Stomach (tissue), 9 donors: Measurements from ENCODE around the gene BIRC7. TPM values are rescaled to one million over a fixed set of nuclear protein-coding genes. Genes with fewer than 3 reads are reported as not detected.
A peak's percentile ranks its signal among the peaks of the same experiment; 100 is the strongest.
"Not testable (repeated sequence)": the region's sequence is repeated elsewhere in the genome, so short reads cannot be mapped to it uniquely, and the experiment has no call there.

Experiments
- DNase-seq, 2 donors: peaks; one replicate each; pipeline versions ENCODE4 v3.0.0 to v3.0.0-alpha.2; 2013 to 2019
- H3K27ac ChIP-seq, 5 donors: fragments of 200-600 bp in 4 of 5; sonication (generic) in 4 of 5; one replicate each; pipeline ENCODE4 v1.5.1; 2013 to 2019; ENCODE audit warnings: mild to moderate bottlenecking in 1 of 5, moderate library complexity in 1 of 5
- H3K27me3 ChIP-seq, 3 donors: fragments of 200-600 bp; sonication (generic); one replicate each; pipeline ENCODE4 v1.5.1; 2017 to 2019; ENCODE audit warnings: mixed run types in 1 of 3
- H3K36me3 ChIP-seq, 4 donors: fragments of 200-600 bp; sonication (generic); 1 replicate in 3 of 4; 2 replicates in 1 of 4; pipeline ENCODE4 v1.5.1; 2016 to 2019
- H3K4me1 ChIP-seq, 4 donors: fragments of 200-600 bp; sonication (generic); one replicate each; pipeline ENCODE4 v1.5.1; 2016 to 2019
- H3K4me3 ChIP-seq, 4 donors: fragments of 200-600 bp; sonication (generic) in 3 of 4; one replicate each; pipeline ENCODE4 v1.5.1; 2016 to 2019; ENCODE audit warnings: mild to moderate bottlenecking in 1 of 4
- H3K9me3 ChIP-seq, 4 donors: fragments of 200-600 bp; sonication (generic); one replicate each; pipeline ENCODE4 v1.5.1; 2016 to 2019
- EP300 ChIP-seq: sonication (generic); formaldehyde crosslinking; IDR thresholded peaks from one replicate; pipeline ENCODE4 v1.6.1; 2017; ENCODE audit warnings: antibody characterized with exemption
- POLR2A ChIP-seq, 4 donors: fragments of 450-650 bp; IDR thresholded peaks; one replicate each; pipeline ENCODE4 v1.6.1; 2016; ENCODE audit warnings: antibody characterized with exemption in 4 of 4, control low read depth in 2 of 4, mild to moderate bottlenecking in 1 of 4, moderate library complexity in 1 of 4
- POLR2AphosphoS5 ChIP-seq, 3 donors: sonication (generic); formaldehyde crosslinking; IDR thresholded peaks; one replicate each; pipeline ENCODE4 v1.6.1; 2016; ENCODE audit warnings: antibody characterized with exemption in 3 of 3
- WGBS, 5 donors: extraction: QIAGEN DNeasy Blood & Tissue Kit in 3 of 5; methylation state at CpG; one replicate each; pipeline versions ENCODE4 v1.1.5 to v1.1.7; 2013 to 2018; 5-methylcytosine and 5-hydroxymethylcytosine counted together
- intact Hi-C: fragments of 100-400 bp; cut with DNase I; formaldehyde crosslinking; loops from one replicate; pipeline ENCODE4 v1.15.1; 2023; ENCODE audit warnings: low total_unique reads
- polyA plus RNA-seq, 3 donors: library from polyadenylated mRNA; stranded (reverse); fragments of 200-250 nt; gene quantifications; one replicate each; pipeline ENCODE4 v1.2.3, GENCODE V29; 2013
- total RNA-seq, 5 donors: library from RNA; depleted of rRNA; stranded (reverse); fragments of >200 nt; gene quantifications; one replicate each; pipeline versions ENCODE4 v1.1.0 to v1.2.3, GENCODE V29; 2014 to 2016
- TF ChIP-seq, protein P1 (sequence below), 7 experiments: fragments of 450-650 bp in 4 of 7; fragments of 200-600 bp in 3 of 7; sonication (generic) in 3 of 7; IDR thresholded peaks; one replicate each; pipeline ENCODE4 v1.5.1; 2016 to 2019; ENCODE audit warnings: antibody characterized with exemption in 7 of 7, control low read depth in 2 of 7, mild to moderate bottlenecking in 1 of 7
- donor health status: healthy with polysubstance abuse.
- donor health status: Bipolar disorder and iron deficiency.
- donor health status: healthy.

Gene BIRC7
- total and polyA plus RNA-seq, 8 donors, result not detected

- intact Hi-C loops, result no loop called here
- DNase-seq, result no peak
- no peak overlapping the region for H3K27ac ChIP-seq
- no peaks in the 10 kb centered on the region for H3K9me3 ChIP-seq
- no peaks in the 10 kb centered on the region for H3K36me3 ChIP-seq
- 58 to 62% (median 61%) methylated on average over 7 to 9 of the region's 9 CpGs for WGBS, 5 donors
- no peak overlapping the region for H3K4me3 ChIP-seq
- H3K27me3 ChIP-seq, result peaks cover 0 to 19% (median 0%) of the 10 kb centered on the region in 3 donors
- peaks cover 12 to 21% (median 19%) of the 10 kb centered on the region in 4 donors for H3K4me1 ChIP-seq
- TF ChIP-seq POLR2AphosphoS5 (IDR thresholded peaks at IDR 0.05), result no peak
- TF ChIP-seq POLR2A (IDR thresholded peaks at IDR 0.05), result no peak
- no peak for TF ChIP-seq EP300
- TF ChIP-seq, protein P1, sequence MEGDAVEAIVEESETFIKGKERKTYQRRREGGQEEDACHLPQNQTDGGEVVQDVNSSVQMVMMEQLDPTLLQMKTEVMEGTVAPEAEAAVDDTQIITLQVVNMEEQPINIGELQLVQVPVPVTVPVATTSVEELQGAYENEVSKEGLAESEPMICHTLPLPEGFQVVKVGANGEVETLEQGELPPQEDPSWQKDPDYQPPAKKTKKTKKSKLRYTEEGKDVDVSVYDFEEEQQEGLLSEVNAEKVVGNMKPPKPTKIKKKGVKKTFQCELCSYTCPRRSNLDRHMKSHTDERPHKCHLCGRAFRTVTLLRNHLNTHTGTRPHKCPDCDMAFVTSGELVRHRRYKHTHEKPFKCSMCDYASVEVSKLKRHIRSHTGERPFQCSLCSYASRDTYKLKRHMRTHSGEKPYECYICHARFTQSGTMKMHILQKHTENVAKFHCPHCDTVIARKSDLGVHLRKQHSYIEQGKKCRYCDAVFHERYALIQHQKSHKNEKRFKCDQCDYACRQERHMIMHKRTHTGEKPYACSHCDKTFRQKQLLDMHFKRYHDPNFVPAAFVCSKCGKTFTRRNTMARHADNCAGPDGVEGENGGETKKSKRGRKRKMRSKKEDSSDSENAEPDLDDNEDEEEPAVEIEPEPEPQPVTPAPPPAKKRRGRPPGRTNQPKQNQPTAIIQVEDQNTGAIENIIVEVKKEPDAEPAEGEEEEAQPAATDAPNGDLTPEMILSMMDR (IDR thresholded peaks at IDR 0.05), result no peak
Observed at GRCh38 chr20:63220696-63221399, 14.9 kb upstream of the BIRC7 start.

DNA sequence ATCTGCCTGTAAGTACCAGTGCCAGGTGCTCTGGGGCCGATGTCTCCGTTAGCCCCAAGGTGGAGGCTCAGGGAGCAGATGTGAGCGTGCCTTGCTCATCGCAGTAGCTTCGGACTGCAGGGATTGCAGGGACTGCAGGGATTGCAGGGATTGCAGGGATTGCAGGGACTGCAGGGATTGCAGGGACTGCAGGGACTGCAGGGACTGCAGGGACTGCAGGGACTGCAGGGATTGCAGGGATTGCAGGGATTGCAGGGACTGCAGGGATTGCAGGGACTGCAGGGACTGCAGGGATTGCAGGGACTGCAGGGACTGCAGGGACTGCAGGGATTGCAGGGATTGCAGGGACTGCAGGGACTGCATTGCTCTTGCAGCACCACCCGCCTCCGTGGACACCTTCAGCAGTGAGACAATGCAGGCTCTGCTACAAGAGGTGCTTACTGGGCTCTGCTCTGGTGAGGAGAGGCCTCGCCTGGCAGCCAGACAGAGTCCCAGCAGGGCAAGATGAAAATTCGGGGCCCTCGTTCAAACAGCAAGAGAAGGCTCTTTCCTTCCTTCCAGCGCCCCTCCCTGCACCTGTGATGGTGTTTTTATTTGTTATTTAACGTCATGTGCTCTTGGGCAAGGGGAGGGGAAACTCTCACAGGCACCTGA, 14.2 kb upstream of the BIRC7 start:
- intact Hi-C loops, H3K9me3 ChIP-seq, DNase-seq, H3K27ac ChIP-seq, H3K4me3 ChIP-seq, H3K36me3 ChIP-seq: not testable (repeated sequence)
- H3K27me3 ChIP-seq, result peaks cover 0 to 19% (median 0%) of the 10 kb centered on the region in 3 donors
- 60 to 74% (median 67%) methylated on average over 7 to 12 of the region's 12 CpGs for WGBS, 5 donors
- H3K4me1 ChIP-seq, result peaks cover 10 to 18% (median 16%) of the 10 kb centered on the region in 4 donors

- H3K4me1 ChIP-seq, result peaks cover 5 to 13% (median 9%) of the 10 kb centered on the region in 4 donors
Observed at GRCh38 chr20:63222541-63222940, 13.2 kb upstream of the BIRC7 start.

GRCh38 chr20:63223121-63223825, 12.4 kb upstream of the BIRC7 start:
- TF ChIP-seq POLR2AphosphoS5 (IDR thresholded peaks at IDR 0.05), result no peak
- TF ChIP-seq, protein P1 (IDR thresholded peaks at IDR 0.05), result peak in 5 of 7 experiments; percentile 27 to 63 (median 39)
- Histone ChIP-seq H3K27ac (no peak overlapping the region), H3K9me3 (no peaks in the 10 kb centered on the region), H3K4me3 (no peak overlapping the region), H3K27me3 (peaks cover 0 to 19% (median 0%) of the 10 kb centered on the region in 3 donors), H3K4me1 (peaks cover 5 to 13% (median 9%) of the 10 kb centered on the region in 4 donors), H3K36me3 (no peaks in the 10 kb centered on the region)
- WGBS, 5 donors, result 47 to 62% (median 52%) methylated on average over 12 of the region's 12 CpGs
- peak; percentile 47 to 65 for DNase-seq
- intact Hi-C loops, result no loop called here

More at GRCh38 chr20:63222541-63222940, 13.2 kb upstream of the BIRC7 start:
- peaks cover 0 to 19% (median 0%) of the 10 kb centered on the region in 3 donors for H3K27me3 ChIP-seq
- no peaks in the 10 kb centered on the region for H3K9me3 ChIP-seq
- 33 to 58% (median 41%) methylated on average over 5 to 7 of the region's 7 CpGs for WGBS, 5 donors
- DNase-seq, result no peak
- no peak overlapping the region for H3K4me3 ChIP-seq
- no peak for TF ChIP-seq POLR2A (IDR thresholded peaks at IDR 0.05)
- TF ChIP-seq, protein P1 (IDR thresholded peaks at IDR 0.05), result no peak
- no peak for TF ChIP-seq EP300
- no peak for TF ChIP-seq POLR2AphosphoS5 (IDR thresholded peaks at IDR 0.05)
- intact Hi-C loops, result no loop called here
- H3K27ac ChIP-seq, result no peak overlapping the region
- H3K36me3 ChIP-seq, result no peaks in the 10 kb centered on the region
